Smooth muscle cell (in vitro differentiated cells): ENCODE data around the gene COL4A2. TPM values are rescaled to one million over a fixed set of nuclear protein-coding genes. Genes with fewer than 3 reads are reported as not detected.
A peak's percentile ranks its signal among the peaks of the same experiment; 100 is the strongest.

Experiments
- DNase-seq: peaks from one replicate; lab custom pipeline; 2025; ENCODE audit not compliant: unreplicated experiment; lab: John Stamatoyannopoulos, UW
- H2AFZ ChIP-seq: fragments of 200-600 bp; sonication (generic); 2 replicates; pipeline ENCODE4 v1.6.0; 2016; ENCODE audit warnings: antibody characterized with exemption, low read depth, mild to moderate bottlenecking
- H3F3A ChIP-seq: fragments of 200-600 bp; sonication (generic); 2 replicates; pipeline ENCODE4 v1.6.0; 2017; ENCODE audit warnings: antibody characterized with exemption, low read depth
- H3K27ac ChIP-seq: fragments of 200-600 bp; sonication (generic); 2 replicates; pipeline ENCODE4 v1.5.1; 2016; ENCODE audit warnings: low read depth, mild to moderate bottlenecking
- H3K27me3 ChIP-seq: fragments of 200-600 bp; sonication (generic); 2 replicates; pipeline ENCODE4 v1.6.1; 2016; ENCODE audit warnings: low read depth, mild to moderate bottlenecking
- H3K36me3 ChIP-seq: fragments of 200-600 bp; sonication (generic); 2 replicates; pipeline ENCODE4 v1.5.1; 2016; ENCODE audit warnings: low read depth
- H3K4me1 ChIP-seq: fragments of 200-600 bp; sonication (generic); 2 replicates; pipeline ENCODE4 v1.5.1; 2016; ENCODE audit warnings: low read depth
- H3K4me2 ChIP-seq: fragments of 200-600 bp; sonication (generic); 2 replicates; pipeline ENCODE4 v1.6.0; 2016; ENCODE audit warnings: mild to moderate bottlenecking
- H3K4me3 ChIP-seq: fragments of 200-600 bp; sonication (generic); 2 replicates; pipeline ENCODE4 v1.5.1; 2016; ENCODE audit warnings: mild to moderate bottlenecking
- H3K79me2 ChIP-seq: fragments of 200-600 bp; sonication (generic); 2 replicates; pipeline ENCODE4 v1.6.0; 2016; ENCODE audit warnings: low read depth, mild to moderate bottlenecking
- H3K9ac ChIP-seq: fragments of 200-600 bp; sonication (generic); 2 replicates; pipeline ENCODE4 v1.6.0; 2016; ENCODE audit warnings: low read depth
- H3K9me3 ChIP-seq: fragments of 200-600 bp; sonication (generic); replicated peaks from 2 replicates; pipeline ENCODE4 v1.5.1; 2016; ENCODE audit warnings: low read depth
- H4K20me1 ChIP-seq: fragments of 200-600 bp; sonication (generic); 2 replicates; pipeline ENCODE4 v1.6.0; 2016; ENCODE audit warnings: low read depth
- WGBS: methylation state at CpG from one replicate; pipeline ENCODE4 v1.1.7; 2016; ENCODE audit warnings: low lambda C conversion rate; 5-methylcytosine and 5-hydroxymethylcytosine counted together
- polyA plus RNA-seq: library from polyadenylated mRNA; unstranded; fragments of >200 nt; fragmentation: Nextera tagmentation; extraction: Ambion mirVana; gene quantifications from 2 replicates; pipeline ENCODE4 v1.2.1, GENCODE V29; 2016
- total RNA-seq: library from RNA; depleted of rRNA; stranded (reverse); fragments of >200 nt; gene quantifications from 2 replicates; pipeline ENCODE4 v1.2.3, GENCODE V29; 2014
- TF ChIP-seq, protein P1 (sequence below): fragments of 200-600 bp; sonication (generic); IDR thresholded peaks from 2 replicates; pipeline ENCODE4 v1.5.1; 2017; ENCODE audit warnings: borderline replicate concordance, mild to moderate bottlenecking, antibody characterized with exemption; ENCODE audit not compliant: insufficient read depth, poor library complexity, severe bottlenecking

Gene COL4A2
- total and polyA plus RNA-seq, 2 experiments from 2014 or later: 1,456 to 2,786 TPM

DNA sequence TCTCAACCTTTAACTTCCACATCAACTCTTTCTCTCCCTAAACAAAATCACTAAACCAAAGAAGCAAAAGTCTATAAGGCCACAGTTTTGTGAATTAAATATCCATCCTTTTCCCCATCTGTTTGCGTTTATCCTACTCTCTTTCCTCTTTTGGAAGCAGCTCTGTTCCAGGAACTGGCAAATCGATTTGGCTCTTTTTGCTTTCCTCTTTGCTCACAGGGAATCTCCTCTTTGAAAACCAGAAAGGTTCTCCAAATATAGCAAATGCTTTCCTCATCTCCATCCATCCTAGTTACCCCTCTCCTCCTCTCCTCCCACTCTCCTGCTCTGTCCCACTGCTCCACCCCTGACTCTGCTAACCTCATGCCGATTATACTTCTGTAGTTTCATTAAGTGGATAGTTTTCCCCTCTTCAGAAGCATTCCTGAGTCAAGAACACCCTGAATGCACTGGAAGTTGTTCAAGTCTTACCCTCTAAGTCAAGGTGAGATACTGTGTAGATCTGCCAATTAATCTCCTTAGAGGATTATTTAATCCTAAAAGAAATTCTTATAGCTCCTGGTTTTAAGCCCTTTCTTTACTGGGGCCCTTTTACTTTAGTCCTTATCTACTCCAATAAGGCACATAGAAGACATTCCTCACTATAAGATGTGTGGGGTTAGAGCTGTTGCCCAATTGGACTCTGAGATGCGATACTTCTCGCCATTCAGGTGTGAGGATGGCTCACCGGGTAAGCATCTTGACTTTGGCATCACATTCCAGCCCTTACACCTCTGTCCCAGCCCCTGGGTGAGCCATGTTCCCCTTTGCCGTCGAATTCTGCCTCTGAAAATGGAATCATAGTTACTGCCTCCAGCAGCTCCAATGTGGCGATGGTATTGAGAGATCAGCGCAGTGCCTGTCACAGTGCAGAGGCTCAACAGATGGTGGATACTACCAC is 67.6 kb downstream of the COL4A2 start:
- H3K79me2 ChIP-seq: peaks cover 98% of the 10 kb centered on the region

DNA sequence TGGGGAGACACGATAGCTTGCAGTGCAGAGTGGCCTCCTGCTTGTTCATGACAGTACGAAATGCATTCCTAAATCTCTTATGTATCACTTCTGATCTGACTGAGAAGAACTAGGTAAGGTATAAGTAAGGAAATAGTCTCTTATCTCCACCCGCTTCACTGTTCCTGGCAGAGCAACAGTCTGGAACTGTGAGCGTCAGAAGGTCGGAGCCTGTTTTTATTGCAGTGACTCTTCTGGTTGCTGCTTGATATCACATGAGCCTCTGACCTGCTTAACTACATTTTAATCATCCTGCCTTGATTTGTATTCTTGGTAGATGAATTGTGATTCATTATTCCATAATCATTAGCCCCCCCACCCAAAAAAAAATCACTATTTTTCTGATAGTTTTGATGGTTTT is 69.0 kb downstream of the COL4A2 start:
- Histone ChIP-seq H3K27ac (peak overlapping the region; percentile 97), H3K4me3 (no peak overlapping the region), H2AFZ (no peak overlapping the region), H3F3A (peaks cover 73% of the 10 kb centered on the region), H3K4me1 (peaks cover 38% of the 10 kb centered on the region), H3K27me3 (no peaks in the 10 kb centered on the region), H3K9ac (no peak overlapping the region), H3K36me3 (no peaks in the 10 kb centered on the region), H3K9me3 (no peaks in the 10 kb centered on the region), H4K20me1 (peaks cover 83% of the 10 kb centered on the region), H3K4me2 (no peak overlapping the region), H3K79me2 (peaks cover 90% of the 10 kb centered on the region)
- WGBS: 61% methylated on average over 5 of the region's 5 CpGs
- TF ChIP-seq, protein P1, sequence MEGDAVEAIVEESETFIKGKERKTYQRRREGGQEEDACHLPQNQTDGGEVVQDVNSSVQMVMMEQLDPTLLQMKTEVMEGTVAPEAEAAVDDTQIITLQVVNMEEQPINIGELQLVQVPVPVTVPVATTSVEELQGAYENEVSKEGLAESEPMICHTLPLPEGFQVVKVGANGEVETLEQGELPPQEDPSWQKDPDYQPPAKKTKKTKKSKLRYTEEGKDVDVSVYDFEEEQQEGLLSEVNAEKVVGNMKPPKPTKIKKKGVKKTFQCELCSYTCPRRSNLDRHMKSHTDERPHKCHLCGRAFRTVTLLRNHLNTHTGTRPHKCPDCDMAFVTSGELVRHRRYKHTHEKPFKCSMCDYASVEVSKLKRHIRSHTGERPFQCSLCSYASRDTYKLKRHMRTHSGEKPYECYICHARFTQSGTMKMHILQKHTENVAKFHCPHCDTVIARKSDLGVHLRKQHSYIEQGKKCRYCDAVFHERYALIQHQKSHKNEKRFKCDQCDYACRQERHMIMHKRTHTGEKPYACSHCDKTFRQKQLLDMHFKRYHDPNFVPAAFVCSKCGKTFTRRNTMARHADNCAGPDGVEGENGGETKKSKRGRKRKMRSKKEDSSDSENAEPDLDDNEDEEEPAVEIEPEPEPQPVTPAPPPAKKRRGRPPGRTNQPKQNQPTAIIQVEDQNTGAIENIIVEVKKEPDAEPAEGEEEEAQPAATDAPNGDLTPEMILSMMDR: no peak
- DNase-seq: no peak

More for the DNA sequence above, 67.6 kb downstream of the COL4A2 start:
- Histone ChIP-seq H3K27ac (peak overlapping the region; percentile 97), H3K4me2 (no peak overlapping the region), H3K36me3 (no peaks in the 10 kb centered on the region), H3K4me1 (peaks cover 34% of the 10 kb centered on the region), H3K27me3 (no peaks in the 10 kb centered on the region), H3K9me3 (no peaks in the 10 kb centered on the region), H3K9ac (no peak overlapping the region), H2AFZ (no peak overlapping the region), H4K20me1 (peaks cover 87% of the 10 kb centered on the region), H3K4me3 (no peak overlapping the region), H3F3A (peaks cover 75% of the 10 kb centered on the region)
- no peak for DNase-seq
- TF ChIP-seq, protein P1: no peak
- WGBS: 87% methylated on average over 10 of the region's 10 CpGs

DNA sequence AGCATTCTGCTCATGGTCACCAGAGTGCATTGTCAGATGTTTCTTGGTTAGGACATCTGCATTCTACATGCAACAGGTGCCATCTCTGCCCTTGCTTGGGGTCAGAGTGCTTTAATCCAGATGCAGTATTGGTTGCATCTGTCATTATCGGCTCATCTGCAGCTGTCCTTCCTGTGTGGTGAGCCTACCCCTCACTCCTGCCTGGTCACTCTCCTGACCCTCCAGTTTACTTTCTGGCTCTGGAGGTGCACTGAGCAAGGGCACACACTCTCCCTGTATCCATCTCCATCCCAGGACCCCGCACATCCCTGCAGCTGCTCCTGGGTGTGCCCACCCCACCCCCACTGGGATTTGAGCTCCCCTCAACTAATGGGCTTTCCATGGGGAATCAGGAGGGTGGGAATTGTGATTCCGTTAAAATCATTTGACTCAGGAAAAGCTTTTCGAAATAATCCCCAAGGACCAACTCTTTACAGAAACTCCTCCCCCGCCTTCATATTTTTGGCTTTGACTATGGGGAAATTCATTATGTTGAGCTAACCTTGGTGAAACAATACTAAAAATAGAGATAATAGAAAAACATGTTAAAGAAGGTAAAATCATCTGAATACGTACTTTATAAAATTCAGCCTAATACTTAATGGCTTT is 70.2 kb downstream of the COL4A2 start:
- no peaks in the 10 kb centered on the region for H3K27me3 ChIP-seq
- no peaks in the 10 kb centered on the region for H3K36me3 ChIP-seq
- TF ChIP-seq, protein P1: no peak
- peaks cover 26% of the 10 kb centered on the region for H3K4me1 ChIP-seq
- WGBS: 78% methylated on average over 6 of the region's 6 CpGs
- peak overlapping the region; percentile 34 for H3K4me2 ChIP-seq
- H3K9me3 ChIP-seq: no peaks in the 10 kb centered on the region
- H3K27ac ChIP-seq: peak overlapping the region; percentile 97
- H4K20me1 ChIP-seq: peaks cover 72% of the 10 kb centered on the region
- no peak overlapping the region for H2AFZ ChIP-seq
- peaks cover 84% of the 10 kb centered on the region for H3F3A ChIP-seq
- H3K4me3 ChIP-seq: no peak overlapping the region
- no peak overlapping the region for H3K9ac ChIP-seq
- peaks cover 90% of the 10 kb centered on the region for H3K79me2 ChIP-seq
- no peak for DNase-seq
